DOHH2 (cell line): ENCODE data around the gene SAMD5.

Source experiments
- H3F3A ChIP-seq: fragments of 200-600 bp; sonication (generic), shearing (Covaris generic); 2 replicates; pipeline ENCODE4 v1.6.0; 2016; ENCODE audit warnings: antibody characterized with exemption, mild to moderate bottlenecking; ENCODE audit not compliant: control insufficient read depth, insufficient read depth
- H3K27ac ChIP-seq: fragments of 200-600 bp; sonication (generic); 2 replicates; pipeline ENCODE4 v1.5.1; 2014; ENCODE audit warnings: low read depth, mild to moderate bottlenecking, low read length, moderate library complexity
- H3K27me3 ChIP-seq: fragments of 200-600 bp; sonication (generic); 2 replicates; pipeline ENCODE4 v1.6.1; 2014; ENCODE audit warnings: mild to moderate bottlenecking, low read length, mixed read lengths; ENCODE audit not compliant: control insufficient read depth
- H3K36me3 ChIP-seq: fragments of 200-600 bp; sonication (generic); 2 replicates; pipeline ENCODE4 v1.6.1; 2014; ENCODE audit warnings: mild to moderate bottlenecking, low read length, moderate library complexity, mixed read lengths; ENCODE audit not compliant: control insufficient read depth
- H3K4me1 ChIP-seq: fragments of 200-600 bp; sonication (generic); 2 replicates; pipeline ENCODE4 v1.6.1; 2014; ENCODE audit warnings: mild to moderate bottlenecking, low read length, mixed read lengths; ENCODE audit not compliant: control insufficient read depth
- H3K4me2 ChIP-seq: fragments of 200-600 bp; sonication (generic); 2 replicates; pipeline ENCODE4 v1.6.0; 2014; ENCODE audit warnings: mild to moderate bottlenecking, low read length, moderate library complexity
- H3K4me3 ChIP-seq: fragments of 200-600 bp; sonication (generic); 2 replicates; pipeline ENCODE4 v1.5.1; 2014; ENCODE audit warnings: mild to moderate bottlenecking, low read length, mixed read lengths
- H3K79me2 ChIP-seq: fragments of 200-600 bp; sonication (generic); 2 replicates; pipeline ENCODE4 v1.6.1; 2014; ENCODE audit warnings: mild to moderate bottlenecking, low read length, mixed read lengths; ENCODE audit not compliant: control insufficient read depth
- H3K9me2 ChIP-seq: fragments of 200-600 bp; sonication (generic); replicated peaks from 2 replicates; pipeline ENCODE4 v1.6.1; 2014; ENCODE audit warnings: mild to moderate bottlenecking, low read length, mixed read lengths; ENCODE audit not compliant: control insufficient read depth
- H3K9me3 ChIP-seq: fragments of 200-600 bp; sonication (generic); 2 replicates; pipeline ENCODE4 v1.6.1; 2014; ENCODE audit warnings: antibody characterized with exemption, low read length, mixed read lengths; ENCODE audit not compliant: control insufficient read depth, insufficient read depth
- H4K20me1 ChIP-seq: fragments of 200-600 bp; sonication (generic); 2 replicates; pipeline ENCODE4 v1.6.0; 2014; ENCODE audit warnings: low read depth, mild to moderate bottlenecking, antibody characterized with exemption, low read length, moderate library complexity; ENCODE audit not compliant: control insufficient read depth, insufficient read depth
- CTCF ChIP-seq: fragments of 200-600 bp; sonication (generic); IDR thresholded peaks from one replicate; pipeline ENCODE4 v1.5.1; 2014; ENCODE audit warnings: antibody characterized with exemption, mild to moderate bottlenecking, low read depth, low read length; ENCODE audit not compliant: poor library complexity, severe bottlenecking
- EZH2phosphoT487 ChIP-seq: fragments of 200-600 bp; sonication (generic); IDR thresholded peaks from 2 replicates; pipeline ENCODE4 v1.6.1; 2017; ENCODE audit warnings: borderline replicate concordance, mild to moderate bottlenecking, antibody characterized with exemption, low read length, moderate library complexity, mixed read lengths

The SAMD5 gene

DNA sequence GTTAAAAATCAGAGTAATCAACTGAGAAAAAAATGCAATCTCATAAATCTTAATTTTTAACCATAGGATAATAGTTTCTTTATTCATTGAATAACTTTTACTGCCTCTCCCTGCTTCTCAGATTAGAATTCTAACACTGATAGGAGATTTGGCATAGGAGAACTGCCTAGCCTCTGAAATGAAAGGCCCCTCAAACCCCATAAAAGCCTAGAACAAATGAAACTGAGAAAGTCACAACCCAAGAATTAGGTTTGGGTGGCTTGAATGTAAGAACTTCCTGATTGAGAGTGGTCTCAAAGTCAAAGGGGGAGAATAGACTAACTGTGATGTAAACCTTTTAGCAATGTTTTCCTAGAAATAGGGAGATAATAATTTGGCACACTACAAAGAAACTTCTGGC is 52.2 kb downstream of the SAMD5 start:
- no peaks in the 10 kb centered on the region for H3K27me3 ChIP-seq
- H3K4me2 ChIP-seq = no peak overlapping the region; the same call in 1 of the 2 replicates
- no peak overlapping the region for H3K4me3 ChIP-seq
- no peaks in the 10 kb centered on the region for H4K20me1 ChIP-seq
- no peaks in the 10 kb centered on the region for H3K36me3 ChIP-seq
- no peaks in the 10 kb centered on the region for H3K9me3 ChIP-seq
- H3K27ac ChIP-seq = no peak overlapping the region
- no peaks in the 10 kb centered on the region for H3K9me2 ChIP-seq
- TF ChIP-seq EZH2phosphoT487 (no peak), CTCF (no peak)
- H3F3A ChIP-seq = no peaks in the 10 kb centered on the region
- H3K4me1 ChIP-seq = peaks cover 8% of the 10 kb centered on the region
- no peaks in the 10 kb centered on the region for H3K79me2 ChIP-seq

GRCh38 chr6:147561726-147562125 is 53.2 kb downstream of the SAMD5 start:
- no peak for TF ChIP-seq EZH2phosphoT487
- no peak for TF ChIP-seq CTCF
- Histone ChIP-seq H3K4me1 (peaks cover 12% of the 10 kb centered on the region), H3K4me2 (no peak overlapping the region), H3K27me3 (no peaks in the 10 kb centered on the region), H3K36me3 (no peaks in the 10 kb centered on the region), H3F3A (no peaks in the 10 kb centered on the region), H3K9me2 (no peaks in the 10 kb centered on the region), H4K20me1 (no peaks in the 10 kb centered on the region), H3K4me3 (no peak overlapping the region), H3K27ac (no peak overlapping the region), H3K9me3 (no peaks in the 10 kb centered on the region), H3K79me2 (no peaks in the 10 kb centered on the region)

GRCh38 chr6:147563472-147563871 is 55.0 kb downstream of the SAMD5 start:
- Histone ChIP-seq H4K20me1 (no peaks in the 10 kb centered on the region), H3F3A (no peaks in the 10 kb centered on the region), H3K79me2 (no peaks in the 10 kb centered on the region), H3K9me2 (no peaks in the 10 kb centered on the region), H3K27me3 (no peaks in the 10 kb centered on the region), H3K4me1 (peaks cover 12% of the 10 kb centered on the region), H3K4me2 (no peak overlapping the region), H3K36me3 (no peaks in the 10 kb centered on the region), H3K4me3 (no peak overlapping the region), H3K9me3 (no peaks in the 10 kb centered on the region), H3K27ac (no peak overlapping the region)
- TF ChIP-seq EZH2phosphoT487 (no peak), CTCF (no peak)

- no peaks in the 10 kb centered on the region for H3K9me3 ChIP-seq
- H4K20me1 ChIP-seq = no peaks in the 10 kb centered on the region
- peaks cover 12% of the 10 kb centered on the region for H3K4me1 ChIP-seq
- TF ChIP-seq EZH2phosphoT487 = no peak
- no peak for TF ChIP-seq CTCF
- no peak overlapping the region for H3K4me3 ChIP-seq
- no peaks in the 10 kb centered on the region for H3K9me2 ChIP-seq
- H3K27me3 ChIP-seq = no peaks in the 10 kb centered on the region
- no peak overlapping the region for H3K4me2 ChIP-seq
- no peaks in the 10 kb centered on the region for H3K79me2 ChIP-seq
- no peaks in the 10 kb centered on the region for H3K36me3 ChIP-seq
- no peak overlapping the region for H3K27ac ChIP-seq
- H3F3A ChIP-seq = no peaks in the 10 kb centered on the region
Observed at GRCh38 chr6:147564556-147564955, 56.1 kb downstream of the SAMD5 start.
